GM19193 (cell line): Measurements from ENCODE around the gene GAL3ST2.

Experiments used
- POLR2A ChIP-seq: IDR thresholded peaks from 4 replicates; pipeline ENCODE4 v1.6.1; 2011; ENCODE audit not compliant: insufficient read depth, insufficient read length; ENCODE audit errors: extremely low read depth

Gene GAL3ST2

DNA sequence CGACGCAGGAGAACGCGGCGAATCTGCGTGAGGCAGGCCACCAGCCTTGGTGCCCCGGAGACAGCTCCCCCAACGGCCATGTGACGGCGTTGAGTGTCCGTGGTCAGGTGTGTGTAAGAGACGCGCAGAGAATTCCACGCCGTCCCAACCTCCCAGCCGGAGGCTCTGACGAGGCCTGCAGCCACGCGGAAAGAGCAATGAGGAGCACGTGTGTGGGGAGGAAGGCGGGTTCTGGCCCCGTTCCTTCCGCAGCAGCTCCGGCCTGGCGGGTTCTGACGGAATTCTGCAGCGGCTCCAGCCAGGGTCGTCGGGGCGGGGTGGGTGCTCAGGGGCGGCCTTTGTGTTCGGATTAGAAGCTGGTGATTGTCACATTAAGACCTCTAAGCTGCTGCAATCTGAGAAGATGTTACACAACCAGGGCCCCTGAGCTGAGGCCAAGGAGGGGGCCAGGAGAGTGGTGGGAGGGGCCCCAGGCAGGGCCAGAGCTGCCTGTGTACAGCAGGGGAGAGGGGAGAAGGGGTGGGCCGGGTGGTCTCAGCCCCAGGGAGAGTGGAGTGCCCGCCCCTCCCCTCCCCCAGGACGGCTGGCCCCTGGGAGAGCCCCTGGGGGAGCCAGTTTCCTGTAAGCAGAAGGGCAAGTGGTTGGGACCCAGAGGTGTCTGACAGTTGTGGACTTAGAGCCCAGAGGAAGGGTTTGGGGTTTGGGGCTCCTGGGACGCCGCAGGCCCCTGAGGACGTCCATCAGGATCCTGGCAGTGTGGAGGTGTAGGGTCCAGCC is 5.1 kb upstream of the GAL3ST2 start:
- TF ChIP-seq POLR2A: no peak

DNA sequence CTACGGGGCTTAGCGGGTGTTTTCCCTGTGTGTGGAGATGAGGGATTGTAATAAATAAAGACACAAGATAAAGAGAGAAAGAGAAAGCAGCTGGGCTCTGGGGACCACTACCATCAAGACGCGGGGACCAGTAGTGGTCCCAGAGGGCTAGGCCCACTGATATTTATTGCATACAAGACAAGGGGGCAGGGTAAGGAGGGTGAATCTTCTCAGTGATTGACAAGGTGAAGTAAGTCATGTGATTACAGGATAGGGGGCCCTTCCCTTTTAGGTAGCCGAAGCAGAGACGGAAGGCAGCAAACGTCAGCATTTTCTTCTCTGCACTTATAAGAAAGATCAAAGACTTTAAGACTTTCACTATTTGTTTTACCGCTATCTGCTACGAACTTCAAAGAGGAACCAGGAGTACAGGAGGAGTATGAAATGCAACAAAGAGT is 4.5 kb upstream of the GAL3ST2 start:
- TF ChIP-seq POLR2A: no peak

DNA sequence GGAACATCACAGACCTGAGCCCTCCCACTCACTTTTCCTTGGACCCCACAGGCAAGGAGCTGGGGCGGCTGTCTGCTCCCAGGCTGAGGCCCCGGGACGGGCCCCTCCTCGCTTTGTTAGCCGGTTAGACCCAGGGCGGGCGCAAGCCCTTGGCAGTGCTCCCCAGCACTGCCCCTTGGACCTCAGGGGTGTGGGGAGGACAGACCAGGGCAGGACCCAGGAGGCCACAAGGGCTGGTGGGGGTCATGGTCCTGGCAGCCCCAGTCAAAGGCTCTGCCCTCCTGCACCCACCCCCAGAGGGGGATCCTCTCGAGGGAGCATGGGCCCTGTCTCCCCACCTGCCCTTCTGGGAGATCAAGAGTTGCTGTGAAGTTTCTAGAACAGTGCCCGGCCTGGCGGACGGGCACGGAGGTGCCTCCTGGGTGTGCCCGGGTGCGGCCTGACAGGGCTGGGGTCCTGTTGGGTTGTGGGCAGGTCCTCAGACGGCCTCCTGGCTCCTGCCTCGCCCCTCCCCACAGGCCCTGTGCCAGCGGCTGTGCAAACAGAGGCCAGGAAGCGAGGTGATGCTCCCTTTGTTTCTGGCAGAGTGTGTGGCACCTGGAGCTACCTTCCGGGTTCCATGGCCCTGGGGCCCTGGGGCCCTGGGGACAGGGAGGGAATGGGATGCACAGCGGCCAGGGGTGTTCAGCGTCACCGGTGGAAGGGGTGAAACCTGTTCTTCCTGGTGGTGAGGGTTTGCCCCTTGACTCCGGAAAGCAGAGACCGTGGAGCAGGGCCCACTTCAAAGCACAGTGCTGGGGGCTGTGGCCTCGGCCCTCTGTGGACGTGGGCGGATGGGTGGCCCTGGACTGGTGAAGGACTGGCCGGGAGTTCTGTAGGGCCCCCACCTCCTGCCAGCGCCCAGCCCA is 2.9 kb upstream of the GAL3ST2 start:
- no peak for TF ChIP-seq POLR2A

DNA sequence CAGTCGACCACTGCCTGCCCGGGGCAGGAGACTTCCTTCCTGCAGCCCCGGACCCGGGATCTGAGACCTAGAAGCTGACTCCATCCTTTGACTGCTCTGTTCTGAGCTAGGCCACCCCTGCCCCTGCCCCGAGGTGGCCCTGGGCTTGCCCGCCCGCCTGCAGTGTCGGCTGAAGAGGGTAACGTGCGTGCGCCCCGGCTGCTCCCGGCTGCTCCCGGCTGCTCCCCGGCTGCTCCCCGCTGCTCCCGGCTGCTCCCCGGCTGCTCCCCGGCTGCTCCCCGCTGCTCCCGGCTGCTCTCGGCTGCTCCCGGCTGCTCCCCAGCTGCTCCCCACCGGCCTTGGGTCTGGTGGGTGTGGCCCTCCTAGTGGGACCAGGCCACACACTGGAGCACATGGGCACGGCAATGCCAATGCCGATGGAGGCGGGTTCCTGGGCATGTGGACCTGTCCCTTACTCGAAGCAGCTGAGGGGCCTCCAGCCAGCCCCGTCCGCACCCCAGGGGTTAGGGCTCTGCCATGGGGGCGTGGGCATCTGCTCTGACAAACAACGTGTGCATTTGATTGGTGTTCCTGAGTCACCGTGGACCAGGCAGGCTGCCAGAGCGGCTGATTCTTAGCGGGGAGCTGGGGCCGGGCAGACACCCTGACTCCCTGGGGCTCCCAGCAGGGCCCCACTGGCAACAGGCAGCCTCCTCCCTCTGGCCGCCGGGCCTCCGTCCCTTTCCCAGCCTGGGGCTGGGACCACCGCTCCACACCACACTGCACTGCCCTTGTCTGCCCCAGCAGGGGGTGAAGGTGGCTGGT is 2.0 kb upstream of the GAL3ST2 start:
- no peak for TF ChIP-seq POLR2A

DNA sequence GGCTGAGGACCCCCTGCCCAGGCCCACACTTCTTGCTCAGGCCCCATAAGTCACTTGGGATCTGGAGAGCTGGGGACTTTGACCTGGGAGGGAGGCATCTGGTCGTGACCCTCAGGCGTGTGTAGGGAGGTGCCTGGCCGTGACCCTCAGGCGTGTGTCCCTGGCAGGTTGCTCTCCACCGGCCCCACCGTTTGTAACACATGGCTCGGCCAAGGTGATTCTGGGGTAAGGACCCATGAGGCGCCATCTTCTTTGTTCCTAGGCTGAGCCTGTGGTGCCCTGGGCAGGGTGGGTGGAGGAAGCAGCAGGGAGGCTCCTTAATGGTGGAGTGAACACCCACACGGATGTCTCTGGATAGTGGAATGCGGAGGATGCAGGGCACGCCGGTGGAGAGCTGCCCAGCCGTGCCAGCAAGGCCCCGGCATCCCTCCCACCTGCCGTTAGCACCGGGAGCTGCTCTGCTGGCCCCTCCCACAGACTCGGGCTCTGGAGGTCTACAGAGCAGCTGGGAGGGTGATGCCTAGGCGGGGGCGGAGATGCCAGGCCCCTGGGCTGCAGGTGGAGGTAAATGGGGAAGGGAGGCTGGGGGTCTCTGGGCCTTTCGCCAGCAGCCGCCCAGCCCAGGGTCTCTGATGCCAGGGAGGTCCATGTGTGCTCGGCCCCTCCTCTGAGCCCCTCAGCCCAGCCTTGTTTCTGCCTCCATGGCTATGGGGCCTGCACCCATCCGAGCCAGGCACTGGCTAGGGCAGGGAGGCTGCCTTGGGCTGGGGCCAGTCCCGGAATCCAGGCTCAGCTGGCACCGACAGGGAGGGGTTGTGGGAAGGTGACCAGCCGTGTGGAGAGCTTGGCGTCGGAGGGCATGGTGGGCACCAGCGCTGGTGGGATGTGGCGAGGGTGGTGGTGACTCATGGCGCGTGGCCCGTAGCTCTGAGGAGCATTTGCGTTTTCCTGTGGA is 1.1 kb upstream of the GAL3ST2 start:
- no peak for TF ChIP-seq POLR2A

DNA sequence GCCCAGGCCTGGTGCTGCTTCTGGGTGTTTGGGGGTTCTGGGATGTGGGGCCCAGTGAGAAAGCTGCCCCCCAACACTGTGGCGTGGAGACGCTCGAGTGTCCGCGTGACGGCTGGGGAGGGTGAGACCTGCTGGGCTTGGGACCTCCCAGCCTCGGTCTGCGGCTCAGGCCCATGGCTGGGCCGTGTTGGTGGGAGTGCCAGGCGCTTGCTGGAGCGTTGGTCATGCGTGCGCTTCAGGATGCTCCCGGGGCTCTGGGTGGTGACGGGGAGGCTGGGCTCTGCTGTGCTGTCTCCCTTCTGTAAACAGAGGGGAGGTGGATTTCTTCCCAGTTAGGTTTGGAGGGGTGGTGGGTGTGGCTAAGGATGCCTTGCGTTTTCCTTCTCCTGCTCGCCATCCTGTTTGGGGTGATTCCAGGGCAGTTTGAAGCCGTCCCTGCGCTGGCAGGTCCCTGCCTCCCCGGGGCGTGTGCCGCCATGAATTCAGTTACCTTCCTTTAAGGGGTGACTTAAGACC is 606 bp downstream of the GAL3ST2 start:
- TF ChIP-seq POLR2A: no peak

DNA sequence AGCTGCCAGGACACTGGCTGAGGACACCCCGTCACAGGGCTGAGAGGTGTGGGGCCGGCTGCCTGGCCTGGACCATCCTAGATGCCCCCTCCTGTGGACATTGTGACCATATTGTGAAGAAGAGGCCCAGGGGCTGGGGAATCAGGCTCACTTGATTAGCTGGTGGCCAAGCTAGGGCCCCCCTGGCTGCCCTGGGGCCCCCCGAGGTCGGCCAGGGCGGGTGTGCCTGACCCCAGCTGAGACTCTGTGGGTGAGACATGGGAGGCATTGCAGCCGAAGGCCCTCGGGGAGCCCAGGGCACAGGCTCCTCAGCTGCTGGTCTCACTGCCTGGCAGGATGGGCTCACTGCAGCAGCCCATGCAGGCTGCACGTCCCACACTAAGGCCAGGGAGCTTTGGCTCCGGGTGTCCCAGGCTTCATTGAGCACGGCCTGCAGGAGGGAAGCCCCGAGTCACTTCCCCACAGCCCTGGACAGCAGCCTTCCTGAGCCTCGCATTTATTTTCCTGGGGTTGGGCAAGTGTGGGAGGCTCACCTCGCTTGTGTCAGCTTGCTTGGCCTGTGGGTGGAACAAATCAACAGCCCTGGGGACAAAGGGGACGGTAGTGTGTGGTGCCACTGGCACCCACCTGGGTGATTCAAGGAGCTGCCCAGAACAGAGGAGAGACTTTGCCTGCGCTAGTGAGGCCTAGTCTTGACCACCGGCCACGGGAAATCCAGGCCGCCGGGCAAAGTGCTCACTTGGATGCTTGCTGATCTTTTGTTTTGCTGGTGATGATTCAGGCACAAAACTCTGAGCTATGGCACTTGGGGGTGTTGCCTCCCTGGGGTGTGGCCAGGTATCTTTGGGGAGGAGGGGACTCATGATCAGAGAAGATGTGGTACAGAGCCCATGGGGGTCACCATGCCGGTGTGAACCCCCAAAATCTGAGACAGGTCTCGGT is 1.3 kb downstream of the GAL3ST2 start:
- TF ChIP-seq POLR2A: no peak

DNA sequence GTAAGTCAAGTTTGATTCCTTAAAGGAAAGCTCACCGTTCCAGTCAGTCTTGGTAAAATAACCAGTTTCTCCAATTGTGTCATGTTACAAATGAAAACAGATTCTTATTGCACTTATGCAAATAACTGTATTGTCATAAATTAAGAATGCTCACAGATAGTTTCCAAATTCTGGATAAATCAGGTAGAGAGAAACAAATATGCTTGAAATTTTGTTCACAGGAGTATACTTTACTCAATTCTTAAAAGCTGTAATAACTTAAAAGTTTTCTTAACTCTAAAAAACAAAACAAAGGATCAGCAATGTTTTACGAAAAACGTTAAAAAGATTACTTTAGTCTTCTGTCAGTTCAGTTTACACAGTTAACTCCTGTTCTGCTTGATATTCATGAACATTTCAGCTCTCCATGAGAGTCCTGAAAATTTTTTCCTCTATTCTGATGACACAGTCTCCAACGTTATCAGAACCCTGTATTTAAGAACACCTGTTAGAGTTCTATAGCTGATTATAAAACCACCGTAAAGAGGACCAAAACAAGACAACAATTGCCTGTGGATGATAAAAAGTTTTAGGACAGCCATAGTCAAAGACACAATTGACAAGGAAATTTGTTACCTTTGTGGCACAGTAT is 4.4 kb downstream of the GAL3ST2 start:
- TF ChIP-seq POLR2A: no peak

DNA sequence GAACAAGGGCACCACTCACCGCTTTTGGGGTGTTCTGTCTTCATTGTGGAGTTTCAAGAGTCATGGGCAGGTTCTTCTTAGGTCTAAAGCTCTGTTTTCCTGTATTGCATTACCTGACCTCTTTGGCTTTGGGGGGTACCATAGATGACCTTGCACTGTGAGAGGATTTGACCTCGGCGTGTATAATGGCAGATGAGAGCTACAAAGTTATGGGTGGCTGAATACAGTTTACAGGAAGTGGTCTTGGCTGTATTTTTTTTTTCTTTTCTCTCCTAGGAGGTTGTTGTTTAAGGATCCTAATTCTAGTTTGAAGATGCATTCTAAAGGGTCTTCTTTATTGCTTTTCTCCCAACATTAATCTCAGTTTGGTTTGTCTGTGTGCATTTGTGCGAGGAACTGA is 11.5 kb downstream of the GAL3ST2 start:
- TF ChIP-seq POLR2A: no peak

DNA sequence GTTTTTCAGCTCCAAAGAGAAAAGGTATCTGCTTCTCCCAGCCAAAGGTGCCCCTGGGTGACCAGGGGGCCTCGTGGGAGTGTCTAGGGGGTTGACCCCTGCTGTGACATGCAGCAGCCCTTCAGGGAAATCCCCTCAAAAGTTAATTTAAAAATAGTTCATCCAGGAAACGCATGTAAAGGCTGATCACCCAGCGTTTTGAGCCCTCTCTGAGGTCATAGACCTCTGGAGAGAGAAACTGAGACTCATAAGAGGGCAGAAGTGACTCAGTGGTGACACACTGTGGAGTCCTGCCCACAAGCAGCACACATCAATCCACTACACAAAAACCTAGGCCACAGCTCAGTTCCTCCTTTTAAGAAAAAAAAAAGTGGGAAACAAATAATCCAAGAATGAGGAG is 11.9 kb downstream of the GAL3ST2 start:
- no peak for TF ChIP-seq POLR2A

DNA sequence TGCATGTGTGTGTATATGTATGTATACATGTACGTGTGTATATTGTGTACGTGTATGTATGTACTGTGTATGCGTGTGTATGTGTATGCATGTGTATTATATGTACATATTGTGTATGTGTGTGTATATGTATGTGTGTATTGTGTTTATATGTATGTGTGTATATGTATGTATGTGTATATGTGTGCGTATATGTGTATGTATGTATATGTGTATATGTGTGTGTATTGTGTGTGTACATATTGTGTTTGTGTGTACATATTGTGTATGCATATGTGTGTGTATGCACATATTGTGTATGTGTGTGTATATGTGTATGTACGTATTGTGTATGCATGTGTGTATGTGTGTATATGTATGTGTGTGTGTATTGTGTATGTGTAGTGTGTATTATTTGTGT is 16.8 kb downstream of the GAL3ST2 start:
- no peak for TF ChIP-seq POLR2A

DNA sequence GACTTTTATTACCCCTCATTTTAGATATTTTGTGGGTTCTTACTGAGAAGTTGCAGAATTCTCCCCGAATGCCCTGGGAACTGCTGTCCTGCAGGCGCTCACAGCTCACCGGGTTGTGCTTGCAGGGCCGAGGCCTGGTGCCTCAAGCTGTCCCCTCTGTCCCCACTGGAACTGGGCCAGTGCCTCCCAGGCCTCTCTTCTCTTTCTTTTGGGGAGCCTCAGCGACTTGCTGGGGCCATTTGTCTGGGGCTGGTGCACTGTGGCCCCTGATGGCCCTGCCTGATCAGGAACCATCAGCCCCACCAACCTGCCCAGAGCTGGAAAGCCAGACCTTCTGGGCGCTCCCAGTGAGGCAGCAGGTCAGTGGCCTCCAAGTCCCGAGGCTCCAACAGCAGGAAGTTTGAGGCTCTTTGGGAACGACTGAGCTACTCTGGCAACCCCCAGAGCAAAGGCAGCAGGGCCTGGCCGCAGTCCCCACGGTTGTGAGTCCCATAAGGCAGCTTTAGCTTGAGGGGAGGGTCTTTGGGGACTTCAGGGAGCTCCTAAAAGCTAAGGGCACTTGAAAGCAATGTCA is 17.7 kb downstream of the GAL3ST2 start:
- no peak for TF ChIP-seq POLR2A
